Stimulated activated CD4-positive, alpha-beta T cell treated with anti-CD3 and anti-CD28 coated beads, Interleukin-1b, Interleukin-23, amount 100 ng/mL, for 24 hours (primary cell): ENCODE measurements around the gene SLC5A10.

Experiments
- DNase-seq, 4 experiments: peaks; one replicate each; pipeline ENCODE4 v3.0.0-alpha.2; 2020; ENCODE audit warnings: low read depth in 4 of 4, low spot score in 1 of 4

Gene SLC5A10

DNA sequence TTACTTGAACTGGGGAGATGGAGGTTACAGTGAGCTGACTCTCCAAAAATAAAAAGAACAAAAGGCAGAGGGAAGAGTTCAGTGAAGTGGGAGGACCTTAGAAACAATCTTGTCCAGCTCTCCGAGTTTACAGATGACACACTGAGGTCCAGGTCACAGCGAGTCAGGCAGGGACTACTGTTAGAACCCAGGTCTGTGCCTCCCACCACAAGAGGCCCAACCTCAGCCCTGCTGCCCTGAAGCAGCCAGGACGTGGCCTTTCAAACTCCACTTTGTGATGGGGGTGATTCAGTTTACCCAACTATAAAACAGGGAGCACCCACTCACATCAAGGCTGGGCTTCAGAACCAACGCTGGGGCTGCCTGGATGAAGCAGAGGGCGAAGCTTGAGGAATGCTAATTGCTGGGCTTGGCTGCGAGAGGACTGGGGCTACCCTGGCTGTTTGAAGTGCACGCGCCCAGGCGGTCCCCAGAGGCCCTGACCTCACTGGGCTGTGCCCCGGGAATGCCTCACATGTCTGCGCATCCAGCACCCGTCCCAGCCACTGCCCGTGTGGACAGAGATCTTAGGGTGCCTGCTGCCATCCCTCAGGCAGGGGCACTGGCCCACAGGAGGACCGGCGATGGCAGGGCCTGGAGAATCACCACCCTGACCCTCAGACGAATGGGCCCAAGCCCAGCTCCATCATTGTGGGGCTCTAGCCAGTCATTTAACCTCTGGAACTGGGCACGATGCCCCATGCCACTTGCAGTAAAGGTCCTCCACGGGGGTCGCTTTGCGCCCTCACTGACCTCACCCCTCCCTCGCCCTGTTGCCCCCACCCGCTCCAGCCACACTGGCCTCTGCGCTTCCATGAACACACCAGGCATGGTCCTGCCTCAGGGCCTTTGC is 11.4 kb downstream of the SLC5A10 start:
- DNase-seq, result no peak

DNA sequence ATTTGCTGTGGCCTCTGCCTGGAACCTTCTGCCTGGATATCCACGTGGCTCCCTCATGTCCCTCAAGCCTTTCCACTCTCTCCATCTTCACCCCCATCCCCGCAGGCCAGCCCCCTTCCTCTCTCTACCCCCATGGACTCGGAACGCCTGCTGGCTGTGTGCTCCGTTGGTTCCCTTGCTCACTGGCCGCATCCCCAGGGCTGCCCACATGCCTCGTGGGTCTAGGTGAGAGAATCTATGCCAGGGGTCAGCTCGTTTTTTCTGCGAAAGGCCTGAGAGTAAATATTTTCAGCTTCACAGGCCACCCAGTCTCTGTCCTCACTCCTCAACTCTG is 12.0 kb downstream of the SLC5A10 start:
- DNase-seq, result no peak

- DNase-seq, result no peak
Observed at GRCh38 chr17:18964550-18964949, 12.6 kb downstream of the SLC5A10 start.

- no peak for DNase-seq
Observed at GRCh38 chr17:18965530-18966236, 13.7 kb downstream of the SLC5A10 start.

GRCh38 chr17:18966831-18967624 is 15.1 kb downstream of the SLC5A10 start:
- no peak for DNase-seq

GRCh38 chr17:18967916-18968315 is 16.0 kb downstream of the SLC5A10 start:
- no peak for DNase-seq

DNA sequence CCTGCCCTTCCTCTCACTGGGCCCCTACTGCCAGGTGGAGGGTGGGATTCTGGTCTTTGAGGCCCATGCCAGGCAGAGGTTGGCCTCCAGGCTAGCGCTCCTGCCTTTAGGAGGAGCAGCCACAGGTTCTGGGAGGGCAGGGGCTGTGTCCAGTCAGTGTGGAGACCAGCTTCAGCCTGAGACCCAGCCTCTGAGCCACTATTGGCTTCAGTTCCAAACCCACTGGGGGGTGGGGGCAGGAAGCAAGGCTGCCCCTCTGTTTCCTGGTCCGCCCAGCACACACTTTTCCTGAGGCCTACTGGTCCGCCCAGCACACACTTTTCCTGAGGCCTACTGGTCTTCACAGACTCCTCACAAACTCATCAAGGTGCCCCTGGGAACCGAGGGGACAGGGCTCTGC is 16.4 kb downstream of the SLC5A10 start:
- no peak for DNase-seq

- no peak for DNase-seq
Observed at GRCh38 chr17:18968945-18969887, 17.3 kb downstream of the SLC5A10 start.

DNA sequence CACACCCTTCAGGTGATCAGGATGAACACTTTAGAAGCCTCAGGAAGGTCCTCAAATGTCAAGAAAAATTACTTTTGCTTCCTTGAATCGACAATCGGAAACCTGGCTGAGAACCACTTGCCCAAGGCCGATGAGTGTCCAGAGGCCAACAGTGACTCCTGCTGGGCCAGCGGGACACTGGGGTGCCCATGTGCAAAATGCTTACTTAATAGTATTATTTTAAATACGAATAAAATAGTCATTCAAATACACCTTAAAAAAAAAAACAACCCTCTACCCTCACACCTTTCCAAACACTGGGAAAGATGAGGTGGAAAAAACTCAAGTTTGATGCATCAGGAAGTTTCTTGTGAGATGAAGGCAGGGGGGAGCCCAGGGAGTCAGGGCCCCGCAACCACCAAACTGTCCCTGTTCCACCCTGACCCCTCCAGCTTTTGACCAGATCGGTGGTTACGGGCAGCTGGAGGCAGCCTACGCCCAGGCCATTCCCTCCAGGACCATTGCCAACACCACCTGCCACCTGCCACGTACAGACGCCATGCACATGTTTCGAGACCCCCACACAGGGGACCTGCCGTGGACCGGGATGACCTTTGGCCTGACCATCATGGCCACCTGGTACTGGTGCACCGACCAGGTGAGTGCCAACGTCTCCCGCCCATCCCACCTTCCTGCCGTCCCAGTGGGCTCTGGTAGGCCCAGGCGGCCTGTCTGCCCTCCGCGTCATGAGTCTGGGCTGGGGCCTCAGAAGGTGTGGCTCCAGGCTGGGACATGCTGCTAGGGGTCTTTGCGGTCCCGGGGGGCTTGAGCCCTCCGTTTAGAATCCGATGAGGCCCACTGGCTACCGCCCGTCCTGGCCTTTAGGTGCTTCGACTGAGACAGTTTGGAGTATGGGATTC is 18.9 kb downstream of the SLC5A10 start:
- no peak for DNase-seq

GRCh38 chr17:18971801-18972200 is 19.8 kb downstream of the SLC5A10 start:
- no peak for DNase-seq

- DNase-seq, result peak in 1 of 4 experiments; percentile 30
Observed at GRCh38 chr17:18974407-18975149, 22.6 kb downstream of the SLC5A10 start.

- DNase-seq, result no peak
Observed at GRCh38 chr17:18975597-18975996, 23.6 kb downstream of the SLC5A10 start.

DNA sequence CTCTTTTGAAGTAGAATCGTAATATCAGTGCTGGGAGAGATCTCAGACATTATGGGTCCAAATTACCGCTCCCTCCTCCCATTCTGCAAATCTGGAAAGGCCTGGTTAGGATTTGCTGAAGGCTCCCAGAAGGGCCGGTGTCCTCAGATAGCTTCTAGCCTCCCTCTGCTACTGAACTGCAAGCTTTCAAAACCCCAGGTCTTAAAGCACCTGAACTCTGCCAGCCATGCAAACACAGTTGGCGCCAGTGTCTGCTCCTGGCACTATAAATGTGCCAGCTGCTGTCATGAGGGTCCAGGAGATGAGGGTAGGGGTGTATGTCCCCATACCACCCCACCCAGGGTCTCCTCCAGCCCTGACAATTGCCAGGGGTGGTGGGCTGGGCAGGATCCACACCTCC is 24.2 kb downstream of the SLC5A10 start:
- DNase-seq, result no peak

DNA sequence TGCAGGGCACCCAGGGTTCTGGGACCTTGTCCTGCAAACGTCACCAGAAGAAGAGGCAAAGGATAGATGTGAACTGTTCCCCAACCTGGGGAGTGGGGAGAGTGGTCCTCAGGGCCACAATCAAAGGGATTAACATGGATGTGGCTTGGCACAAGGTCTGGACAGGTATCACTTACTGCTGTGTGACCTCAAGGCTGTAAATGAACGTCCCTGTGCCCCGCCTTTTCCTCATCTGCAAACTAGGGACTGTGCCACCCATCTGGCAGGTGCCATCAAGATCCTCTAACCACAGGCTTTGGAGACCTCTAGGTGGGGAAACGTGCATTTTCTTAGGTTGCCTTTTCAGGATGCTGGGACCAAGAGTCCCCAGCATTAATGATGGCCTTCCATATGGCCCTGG is 25.1 kb downstream of the SLC5A10 start:
- DNase-seq, result no peak

DNA sequence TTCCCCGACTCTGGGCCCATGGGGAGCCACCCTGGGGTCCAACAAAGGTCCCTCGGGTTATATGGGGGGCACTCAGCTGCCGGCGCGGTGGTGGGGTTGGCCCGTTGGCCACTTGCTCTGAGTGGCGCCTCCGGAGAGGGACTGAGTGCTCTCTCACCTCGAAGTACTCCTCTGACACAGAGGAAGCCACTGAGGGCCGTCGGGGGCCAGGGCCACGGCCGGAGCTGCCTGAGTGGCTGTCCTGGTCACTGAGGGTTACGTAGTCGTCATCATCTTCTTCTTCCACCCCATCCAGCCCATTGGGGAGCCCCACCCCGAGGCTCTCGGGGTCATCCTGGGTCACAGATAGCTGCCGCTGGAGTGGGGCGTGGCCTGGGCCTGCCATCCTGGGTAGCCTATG is 25.7 kb downstream of the SLC5A10 start:
- no peak for DNase-seq

DNA sequence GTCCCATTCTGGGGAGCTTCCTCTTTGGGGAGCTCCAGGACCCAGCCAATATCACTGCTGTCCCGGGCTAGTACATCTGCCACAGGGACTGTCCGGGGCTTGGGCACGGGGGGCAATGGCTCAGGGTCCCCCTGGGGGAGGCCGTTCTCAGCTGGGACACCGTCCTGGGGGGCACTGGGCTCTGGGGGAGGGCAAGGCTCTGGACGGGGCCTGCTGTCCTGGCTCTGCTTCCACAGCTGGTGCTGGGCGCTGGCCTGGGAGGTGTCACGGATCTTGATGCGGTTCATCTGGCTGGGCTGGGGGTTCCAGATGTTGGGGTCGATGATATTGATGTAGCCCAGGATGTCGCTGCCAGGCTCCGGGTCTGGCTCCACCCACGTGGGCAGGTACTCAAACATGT is 26.1 kb downstream of the SLC5A10 start:
- DNase-seq, result no peak

DNA sequence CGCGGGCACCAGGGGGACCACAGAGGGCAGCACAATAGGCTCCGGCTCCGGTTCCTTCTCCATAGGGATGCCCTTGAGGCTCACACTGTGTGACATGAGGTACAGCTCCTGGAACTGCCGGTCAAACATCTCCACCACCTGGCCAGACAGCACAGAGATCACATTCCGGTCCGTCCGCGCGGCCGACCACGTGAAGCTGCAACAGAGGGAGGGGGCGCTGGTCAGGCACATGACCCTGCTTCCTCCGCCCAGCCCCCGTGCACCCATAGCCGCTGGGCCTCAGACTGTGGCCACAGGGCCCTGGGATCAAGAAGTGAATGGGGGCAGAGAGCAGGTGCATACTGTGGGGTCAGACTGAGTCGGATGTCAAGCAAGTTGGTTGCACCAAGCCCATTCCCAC is 26.7 kb downstream of the SLC5A10 start:
- DNase-seq, result no peak

DNA sequence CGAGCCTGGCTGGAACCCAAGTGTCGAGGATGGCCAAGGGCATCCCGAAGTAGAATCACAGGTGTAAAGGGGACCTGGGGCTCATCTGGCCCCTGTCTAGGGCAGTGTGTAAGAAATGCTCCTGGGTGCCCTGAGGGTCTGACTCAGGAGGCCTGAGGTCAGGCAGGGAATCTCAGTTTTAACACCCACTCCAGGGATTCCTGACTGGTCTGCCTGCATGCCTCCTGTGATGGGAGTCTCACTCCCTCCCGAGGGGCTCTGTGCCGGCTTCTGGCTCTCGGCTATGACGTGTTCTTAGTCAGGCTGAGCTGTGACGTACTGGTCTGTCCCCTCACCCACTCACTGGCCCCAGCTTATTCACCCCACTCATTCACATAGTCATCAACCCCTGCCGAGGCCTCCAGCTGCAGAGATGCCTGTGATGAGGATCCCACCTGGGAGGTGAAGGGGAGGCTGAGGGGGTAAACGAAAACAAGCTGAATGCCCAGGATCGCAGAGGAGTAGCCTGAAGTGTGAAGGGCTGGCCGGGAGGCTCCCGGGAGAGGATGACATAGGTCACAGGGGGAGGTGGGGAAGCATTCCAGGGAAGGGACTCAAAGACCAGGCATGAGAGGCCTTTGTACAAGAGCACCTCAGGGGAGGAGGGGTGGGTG is 28.8 kb downstream of the SLC5A10 start:
- no peak for DNase-seq

- no peak for DNase-seq
Observed at GRCh38 chr17:18981335-18981641, 29.3 kb downstream of the SLC5A10 start.
